GM12801 (cell line): Measurements from ENCODE around the gene SLC25A10.

ENCODE experiments used
- TF ChIP-seq, protein P1 (sequence below): IDR thresholded peaks from one replicate; pipeline ENCODE4 v1.5.1; 2011; ENCODE audit warnings: control low read depth; ENCODE audit not compliant: insufficient read length; ENCODE audit errors: extremely low read depth

The SLC25A10 gene

DNA sequence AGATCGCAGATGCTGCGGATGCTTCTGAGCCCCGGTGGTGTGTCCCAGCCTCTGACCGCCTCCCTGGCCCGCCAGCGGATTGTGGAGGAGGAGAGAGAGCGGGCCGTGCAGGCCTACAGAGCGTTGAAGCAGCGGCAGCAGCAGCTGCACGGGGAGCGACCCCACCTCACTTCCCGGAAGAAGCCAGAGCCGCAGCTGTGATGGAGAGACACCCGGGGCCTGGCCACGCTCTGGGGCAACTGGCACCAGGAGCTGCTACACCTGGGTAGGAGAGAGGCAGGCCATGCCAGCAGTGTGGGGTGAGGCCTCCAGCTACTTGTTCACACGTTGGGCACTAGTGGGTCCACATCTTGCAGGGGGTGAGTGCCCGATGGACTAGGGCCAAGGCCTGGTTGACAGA is 39.6 kb upstream of the SLC25A10 start:
- TF ChIP-seq, protein P1, sequence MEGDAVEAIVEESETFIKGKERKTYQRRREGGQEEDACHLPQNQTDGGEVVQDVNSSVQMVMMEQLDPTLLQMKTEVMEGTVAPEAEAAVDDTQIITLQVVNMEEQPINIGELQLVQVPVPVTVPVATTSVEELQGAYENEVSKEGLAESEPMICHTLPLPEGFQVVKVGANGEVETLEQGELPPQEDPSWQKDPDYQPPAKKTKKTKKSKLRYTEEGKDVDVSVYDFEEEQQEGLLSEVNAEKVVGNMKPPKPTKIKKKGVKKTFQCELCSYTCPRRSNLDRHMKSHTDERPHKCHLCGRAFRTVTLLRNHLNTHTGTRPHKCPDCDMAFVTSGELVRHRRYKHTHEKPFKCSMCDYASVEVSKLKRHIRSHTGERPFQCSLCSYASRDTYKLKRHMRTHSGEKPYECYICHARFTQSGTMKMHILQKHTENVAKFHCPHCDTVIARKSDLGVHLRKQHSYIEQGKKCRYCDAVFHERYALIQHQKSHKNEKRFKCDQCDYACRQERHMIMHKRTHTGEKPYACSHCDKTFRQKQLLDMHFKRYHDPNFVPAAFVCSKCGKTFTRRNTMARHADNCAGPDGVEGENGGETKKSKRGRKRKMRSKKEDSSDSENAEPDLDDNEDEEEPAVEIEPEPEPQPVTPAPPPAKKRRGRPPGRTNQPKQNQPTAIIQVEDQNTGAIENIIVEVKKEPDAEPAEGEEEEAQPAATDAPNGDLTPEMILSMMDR, result no peak

DNA sequence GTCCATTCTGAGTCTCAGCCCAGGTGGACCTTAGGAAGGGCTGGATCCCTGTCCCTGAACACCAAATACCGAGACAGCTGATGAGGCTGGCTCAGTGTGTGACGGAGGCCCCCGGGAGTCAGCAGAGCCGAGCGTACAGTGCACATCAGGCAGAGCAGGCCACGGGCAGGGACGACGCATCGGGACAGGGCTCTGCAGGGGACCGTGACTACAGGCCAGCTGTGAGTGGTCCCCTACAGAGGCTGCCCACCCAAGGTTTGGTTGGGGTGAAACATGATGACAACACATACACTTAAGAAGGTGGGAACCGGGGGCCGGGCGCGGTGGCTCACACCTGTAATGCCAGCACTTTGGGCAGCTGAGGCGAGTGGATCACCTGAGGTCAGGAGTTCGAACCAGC is 39.1 kb upstream of the SLC25A10 start:
- TF ChIP-seq, protein P1, result no peak

DNA sequence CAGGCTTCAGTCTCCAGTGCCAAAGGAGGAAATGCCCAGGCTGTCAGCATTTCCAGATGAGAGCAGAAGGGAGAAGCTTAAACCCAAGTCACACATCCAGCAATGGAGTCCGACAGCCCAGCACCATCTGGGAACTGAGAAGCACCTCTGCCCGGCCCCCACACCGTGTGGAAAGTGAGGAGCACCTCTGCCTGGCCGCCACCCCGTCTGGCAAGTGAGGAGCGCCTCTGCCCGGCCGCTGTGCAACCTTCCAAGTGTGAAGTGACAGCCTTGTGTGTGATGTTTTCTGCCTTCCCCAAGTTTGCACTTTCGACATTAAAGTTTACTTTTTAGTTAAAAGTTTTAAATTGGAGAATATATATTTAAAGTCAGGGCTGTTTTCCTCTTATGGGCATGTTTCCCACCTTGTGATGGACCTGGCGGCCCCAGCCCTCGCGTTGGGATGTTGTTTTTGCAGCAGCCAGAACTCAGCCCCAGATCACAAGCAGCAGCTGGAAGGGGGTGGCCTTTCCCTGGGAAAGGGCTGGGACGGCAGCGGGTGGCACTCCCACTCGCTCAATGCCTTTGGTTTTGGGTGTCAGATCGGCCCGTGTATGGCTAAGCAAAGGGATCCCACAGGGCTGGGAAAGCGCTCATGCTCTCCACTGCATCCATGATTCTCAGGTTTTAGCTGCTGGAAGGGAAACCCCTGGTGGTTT is 38.4 kb upstream of the SLC25A10 start:
- TF ChIP-seq, protein P1, result no peak

GRCh38 chr17:81676906-81677305 is 35.2 kb upstream of the SLC25A10 start:
- TF ChIP-seq, protein P1, result no peak

DNA sequence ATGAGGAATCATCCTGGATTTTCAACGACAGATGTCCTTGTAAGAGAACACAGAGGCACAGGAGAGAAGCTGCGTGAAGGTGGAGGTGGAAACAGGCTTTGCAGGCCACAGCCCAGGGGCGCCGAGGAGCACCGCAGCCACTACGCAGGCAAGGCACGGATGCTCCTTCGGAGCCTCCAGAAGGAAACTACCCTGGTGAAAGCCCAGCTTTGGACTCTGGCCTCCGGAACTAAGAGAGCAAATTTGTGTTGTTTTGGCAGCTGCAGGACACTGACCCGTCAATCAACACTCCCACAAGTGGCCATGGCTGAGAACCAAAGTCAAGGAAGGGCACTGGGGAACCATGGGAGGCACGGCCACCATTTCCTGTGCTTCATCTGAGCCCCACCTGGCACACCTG is 31.9 kb upstream of the SLC25A10 start:
- TF ChIP-seq, protein P1, result no peak

DNA sequence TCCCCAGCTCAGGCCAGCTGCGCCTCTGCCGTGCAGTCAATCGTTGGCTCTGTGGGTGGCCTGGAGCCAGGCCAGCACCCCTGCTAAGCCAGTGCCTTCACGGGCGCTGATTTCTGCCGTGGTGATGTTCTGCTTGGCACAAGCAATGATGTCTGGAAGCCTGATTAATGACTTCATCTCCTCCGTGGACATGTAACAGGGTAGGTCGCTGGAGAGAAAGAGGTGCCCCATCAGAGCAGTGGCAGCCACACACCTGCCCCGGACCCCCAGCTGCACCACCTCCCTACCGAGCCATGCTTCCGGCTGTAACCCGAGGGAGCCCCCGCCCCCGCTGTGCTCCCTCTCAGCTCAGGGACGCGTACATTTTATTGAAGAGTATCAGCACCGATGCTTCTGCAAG is 30.4 kb upstream of the SLC25A10 start:
- TF ChIP-seq, protein P1, result no peak

DNA sequence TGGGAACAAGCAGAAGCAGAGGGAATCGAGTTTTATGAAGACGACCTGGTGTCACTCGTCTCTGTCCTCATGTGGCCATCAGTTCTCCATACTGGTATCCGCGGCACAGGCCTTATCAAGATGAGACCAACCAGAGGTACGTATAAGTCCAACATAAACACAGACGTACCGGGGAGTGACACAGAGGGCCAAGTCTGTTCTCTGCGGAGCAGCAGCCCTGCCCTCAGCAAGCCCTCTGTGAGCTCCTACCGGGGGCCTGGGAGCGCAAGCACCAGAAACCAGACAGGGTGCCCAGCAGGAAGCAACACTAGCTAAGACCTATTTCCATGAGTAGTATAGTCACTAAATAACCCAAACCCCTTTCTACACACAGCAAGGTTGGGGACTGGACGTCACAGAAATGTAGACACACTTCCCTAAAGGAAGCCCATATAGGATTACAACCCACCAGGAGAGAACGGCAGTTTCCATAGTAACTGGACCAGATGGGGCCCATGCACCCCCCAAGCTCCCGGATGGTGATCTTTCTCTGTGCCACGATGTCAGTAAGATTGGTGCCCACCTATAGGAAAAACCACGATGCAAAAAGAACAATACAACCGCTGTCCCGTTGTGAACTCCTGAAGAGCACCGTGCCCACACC is 29.4 kb upstream of the SLC25A10 start:
- TF ChIP-seq, protein P1, result no peak
